ENCODE measurements around the gene LRCH1.

Gene LRCH1

DNA sequence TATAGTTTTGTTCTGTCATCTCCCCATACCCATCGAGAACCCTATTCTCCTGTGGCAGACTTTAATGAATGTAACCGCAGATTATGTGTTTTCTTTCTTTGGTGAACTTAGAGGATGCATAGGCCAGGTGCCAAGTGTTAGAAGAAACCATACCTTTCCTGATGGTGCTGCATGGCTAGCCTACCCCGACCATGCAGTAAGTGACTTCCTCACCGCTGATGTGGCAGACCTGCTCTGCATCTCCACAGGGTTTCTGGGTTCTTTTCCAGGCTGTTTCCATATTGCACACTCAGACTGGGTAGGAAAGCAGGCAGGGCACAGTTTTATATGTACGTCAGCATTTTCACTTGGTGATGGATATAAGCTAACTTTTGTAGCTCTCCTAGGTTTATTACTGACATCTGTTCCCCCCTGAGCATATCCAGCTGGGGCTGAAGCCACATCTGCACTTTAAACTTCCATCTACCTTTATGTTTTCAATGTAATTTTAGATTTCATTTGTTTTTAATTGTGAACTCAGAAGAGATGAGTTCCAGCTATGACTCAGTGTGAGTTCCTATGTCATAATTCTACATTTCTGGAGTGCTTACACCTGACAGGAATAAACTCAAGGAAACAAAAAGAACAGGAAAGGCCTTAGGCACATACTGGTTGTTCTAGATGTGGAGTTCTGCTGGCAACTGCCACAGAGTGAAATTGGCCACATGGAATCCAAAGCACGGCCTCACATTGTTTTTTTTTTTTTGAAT lies 42.3 kb downstream of the LRCH1 start:
- peak; percentile 43 to 49 for DNase-seq (ENCODE audit: low read depth in 2 of 2)
- no peak overlapping the region for H3K4me3 ChIP-seq (replicated peaks in 1 of 2; ENCODE audit: low read depth in 2 of 2, low read length in 2 of 2)
- TF ChIP-seq CTCF (IDR thresholded peaks at IDR 0.05; ENCODE audit: low read depth, low read length) = no peak

DNA sequence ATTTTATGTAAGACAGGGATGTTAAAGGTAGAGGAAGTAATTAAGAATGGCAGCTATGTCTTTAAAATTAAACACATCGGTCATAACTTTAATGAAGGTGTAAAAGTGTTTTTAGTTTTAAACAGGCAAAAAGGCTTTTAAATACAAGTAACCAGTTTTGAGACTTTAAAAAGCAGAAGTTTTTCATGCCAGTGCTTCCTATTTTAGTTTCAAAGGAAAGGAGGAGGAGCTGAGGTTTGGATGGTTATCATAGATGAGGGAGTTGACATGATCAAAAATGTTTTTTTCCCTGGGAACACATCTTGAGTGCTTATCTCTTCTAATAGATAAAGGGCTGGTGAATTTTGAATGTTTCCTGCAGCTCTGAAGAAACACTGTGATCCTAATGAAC lies 42.9 kb downstream of the LRCH1 start:
- DNase-seq (ENCODE audit: low read depth in 2 of 2) = no peak
- TF ChIP-seq CTCF (IDR thresholded peaks at IDR 0.05; ENCODE audit: low read depth, low read length) = no peak
- H3K4me3 ChIP-seq (replicated peaks in 1 of 2; ENCODE audit: low read depth in 2 of 2, low read length in 2 of 2) = no peak overlapping the region

- no peak for DNase-seq (ENCODE audit: low read depth in 2 of 2)
- no peak for TF ChIP-seq CTCF (IDR thresholded peaks at IDR 0.05; ENCODE audit: low read depth, low read length)
- no peak overlapping the region for H3K4me3 ChIP-seq (replicated peaks in 1 of 2; ENCODE audit: low read depth in 2 of 2, low read length in 2 of 2)
Observed at GRCh38 chr13:46596466-46596865, 43.5 kb downstream of the LRCH1 start.

GRCh38 chr13:46598140-46598819 lies 45.3 kb downstream of the LRCH1 start:
- DNase-seq (ENCODE audit: low read depth in 2 of 2) = peak in 1 of 2 donors; percentile 47
- H3K4me3 ChIP-seq (replicated peaks in 1 of 2; ENCODE audit: low read depth in 2 of 2, low read length in 2 of 2) = no peak overlapping the region
- no peak for TF ChIP-seq CTCF (IDR thresholded peaks at IDR 0.05; ENCODE audit: low read depth, low read length)

- H3K4me3 ChIP-seq (replicated peaks in 1 of 2; ENCODE audit: low read depth in 2 of 2, low read length in 2 of 2) = no peak overlapping the region
- no peak for TF ChIP-seq CTCF (IDR thresholded peaks at IDR 0.05; ENCODE audit: low read depth, low read length)
- DNase-seq (ENCODE audit: low read depth in 2 of 2) = no peak
Observed at GRCh38 chr13:46598820-46599180, 45.8 kb downstream of the LRCH1 start.

DNA sequence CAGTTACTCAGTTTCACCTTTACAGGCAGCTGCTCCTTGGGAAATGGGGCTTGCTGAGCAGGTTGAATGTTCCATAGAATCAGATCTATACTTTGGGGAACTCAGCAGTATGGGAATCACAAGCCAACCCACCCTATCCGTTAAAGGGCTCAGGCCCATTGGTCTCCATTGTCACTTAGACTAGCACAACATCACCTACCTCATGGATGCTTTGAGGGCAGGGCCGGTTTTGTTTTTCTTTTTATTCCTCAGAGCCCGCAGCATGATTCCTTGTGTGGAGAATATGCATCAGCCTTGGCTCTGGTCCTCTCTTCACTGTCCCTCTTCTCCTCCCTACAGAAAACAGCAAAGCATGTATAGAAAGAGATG lies 48.0 kb downstream of the LRCH1 start:
- no peak overlapping the region for H3K4me3 ChIP-seq (replicated peaks in 1 of 2; ENCODE audit: low read depth in 2 of 2, low read length in 2 of 2)
- no peak for TF ChIP-seq CTCF (IDR thresholded peaks at IDR 0.05; ENCODE audit: low read depth, low read length)
- DNase-seq (ENCODE audit: low read depth in 2 of 2) = no peak

Measured in cardiac fibroblast (primary cell).